Right ventricle myocardium inferior (tissue), 1 donor: Measurements from ENCODE around the gene KIF22. TPM values are rescaled to one million over a fixed set of nuclear protein-coding genes. Genes with fewer than 3 reads are reported as not detected.
"Not testable (repeated sequence)": the region's sequence is repeated elsewhere in the genome, so short reads cannot be mapped to it uniquely, and the experiment has no call there.

Experiments used
- ATAC-seq: fragments of 200-7000 bp; cut with Tn5 transposase; one replicate; pipeline ENCODE4 v1.9.1; 2020; ENCODE audit warnings: mild to moderate bottlenecking, moderate library complexity
- DNase-seq: peaks from one replicate; pipeline ENCODE4 v3.0.0; 2021; ENCODE audit errors: missing footprints
- intact Hi-C: fragments of 100-400 bp; cut with DNase I; formaldehyde crosslinking; loops from one replicate; pipeline ENCODE4 v1.11.0; 2022
- total RNA-seq: library from RNA; stranded (reverse); fragmentation: NEBNext Ultra II Directional; extraction: Animal tissue kit (Norgen Biotek cat#: 25700); gene quantifications from one replicate; pipeline ENCODE4 v1.2.1, GENCODE V29; 2021
- donor health status: DM: no; HTN: yes; CAD: no; lungs with severe emphysema.

Gene KIF22
- total RNA-seq, 1 donor from 2014 or later = 53.3 TPM

GRCh38 chr16:29790949-29791844 lies 646 bp downstream of the KIF22 start:
- ATAC-seq (no peak), DNase-seq (no peak)
- intact Hi-C loops = loop anchor here (1.0 to 2.0 kb wide), 2 partner anchors 14 to 72 kb away; partner anchors contain the start of gene CDIPT

GRCh38 chr16:29791845-29792807 lies 1.6 kb downstream of the KIF22 start:
- ATAC-seq = no peak
- intact Hi-C loops = loop anchor here (2.0 kb wide), 1 partner anchor 13 kb away; no protein-coding TSS in a partner anchor
- DNase-seq = no peak

DNA sequence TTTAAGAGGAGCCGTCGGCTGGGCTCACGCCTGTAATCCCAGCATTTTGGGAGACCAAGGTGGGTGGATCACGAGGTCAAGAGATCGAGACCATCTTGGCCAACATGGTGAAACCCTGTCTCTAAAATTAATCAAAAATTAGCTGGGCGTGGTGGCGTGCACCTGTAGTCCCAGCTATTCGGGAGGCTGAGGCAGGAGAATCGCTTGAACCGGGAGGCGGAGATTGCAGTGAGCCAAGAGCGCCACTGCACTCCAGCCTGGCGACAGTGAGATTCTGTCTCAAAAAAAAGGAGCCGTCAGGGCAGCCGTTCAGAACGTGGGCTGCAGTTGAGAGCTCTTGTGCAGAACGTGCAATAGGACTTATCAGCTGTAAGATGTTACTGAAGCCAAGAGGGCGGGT lies 2.6 kb downstream of the KIF22 start:
- ATAC-seq, DNase-seq, intact Hi-C loops: not testable (repeated sequence)

DNA sequence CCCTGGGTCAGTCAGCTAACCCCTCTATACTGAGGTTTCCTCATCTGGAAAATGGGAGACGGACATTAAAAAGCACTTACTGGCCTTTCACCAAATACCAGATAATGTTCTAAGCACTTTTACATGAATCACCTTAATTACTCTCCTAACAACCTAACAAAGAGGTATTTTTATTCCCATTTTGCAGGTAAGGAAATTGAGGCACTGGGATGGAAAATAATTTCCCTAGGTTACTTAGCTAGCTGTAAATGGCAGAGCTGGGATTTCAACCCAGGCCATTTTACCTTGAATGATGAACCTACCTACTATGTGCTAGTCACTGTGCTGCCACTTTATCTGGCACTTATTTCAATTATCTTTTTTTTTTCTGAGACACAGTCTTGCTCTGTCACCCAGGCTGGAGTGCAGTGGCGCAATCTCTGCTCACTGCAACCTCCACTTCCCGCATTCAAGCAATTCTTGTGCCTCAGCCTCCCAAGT lies 3.7 kb downstream of the KIF22 start:
- intact Hi-C loops = no loop called here

GRCh38 chr16:29802416-29802935 lies 11.9 kb downstream of the KIF22 start:
- no peak for ATAC-seq
- DNase-seq = no peak
- intact Hi-C loops = loop anchor here (10.0 kb wide), 1 partner anchor 1092 kb away; the partner anchor contains the start of genes BCL7C and CTF1

More for the DNA sequence above, 3.7 kb downstream of the KIF22 start:
- ATAC-seq (no peak), DNase-seq (no peak)

- ATAC-seq = no peak
- DNase-seq = no peak
- intact Hi-C loops = loop anchor here (2.0 to 10.0 kb wide), 2 partner anchors 13 to 1091 kb away; partner anchors contain the start of genes BCL7C, CTF1 and KIF22
These were observed 13.5 kb downstream of the KIF22 start for GRCh38 chr16:29804020-29804419.

GRCh38 chr16:29804455-29805231 lies 14.1 kb downstream of the KIF22 start:
- intact Hi-C loops = loop anchor here (2.0 to 10.0 kb wide), 3 partner anchors 14 to 1090 kb away; partner anchors contain the start of genes ALDOA, BCL7C, CTF1 and KIF22
- ATAC-seq = peak; percentile 45
- DNase-seq = peak; percentile 81

GRCh38 chr16:29805232-29806098 lies 14.9 kb downstream of the KIF22 start:
- intact Hi-C loops = loop anchor here (2.0 to 10.0 kb wide), 3 partner anchors 15 to 1089 kb away; partner anchors contain the start of genes ALDOA, BCL7C, CTF1 and KIF22

GRCh38 chr16:29806099-29806579 lies 15.6 kb downstream of the KIF22 start, which contains the start of gene MAZ:
Gene MAZ (plus strand): TSS chr16:29806529. CDS start chr16:29806702, 173 bp downstream.
- DNase-seq (no peak), ATAC-seq (no peak)
- intact Hi-C loops = loop anchor here (5.0 to 10.0 kb wide), 2 partner anchors 261 to 1089 kb away; partner anchors contain the start of genes ALDOA, BCL7C and CTF1

More at GRCh38 chr16:29805232-29806098, 14.9 kb downstream of the KIF22 start:
- DNase-seq (peak; percentile 99), ATAC-seq (peak; percentile 87)

- DNase-seq (peak; percentile 81), ATAC-seq (no peak)
- intact Hi-C loops = loop anchor here (5.0 to 10.0 kb wide), 2 partner anchors 260 to 1088 kb away; partner anchors contain the start of genes ALDOA, BCL7C and CTF1
These were observed 16.3 kb downstream of the KIF22 start for GRCh38 chr16:29806641-29807425.

DNA sequence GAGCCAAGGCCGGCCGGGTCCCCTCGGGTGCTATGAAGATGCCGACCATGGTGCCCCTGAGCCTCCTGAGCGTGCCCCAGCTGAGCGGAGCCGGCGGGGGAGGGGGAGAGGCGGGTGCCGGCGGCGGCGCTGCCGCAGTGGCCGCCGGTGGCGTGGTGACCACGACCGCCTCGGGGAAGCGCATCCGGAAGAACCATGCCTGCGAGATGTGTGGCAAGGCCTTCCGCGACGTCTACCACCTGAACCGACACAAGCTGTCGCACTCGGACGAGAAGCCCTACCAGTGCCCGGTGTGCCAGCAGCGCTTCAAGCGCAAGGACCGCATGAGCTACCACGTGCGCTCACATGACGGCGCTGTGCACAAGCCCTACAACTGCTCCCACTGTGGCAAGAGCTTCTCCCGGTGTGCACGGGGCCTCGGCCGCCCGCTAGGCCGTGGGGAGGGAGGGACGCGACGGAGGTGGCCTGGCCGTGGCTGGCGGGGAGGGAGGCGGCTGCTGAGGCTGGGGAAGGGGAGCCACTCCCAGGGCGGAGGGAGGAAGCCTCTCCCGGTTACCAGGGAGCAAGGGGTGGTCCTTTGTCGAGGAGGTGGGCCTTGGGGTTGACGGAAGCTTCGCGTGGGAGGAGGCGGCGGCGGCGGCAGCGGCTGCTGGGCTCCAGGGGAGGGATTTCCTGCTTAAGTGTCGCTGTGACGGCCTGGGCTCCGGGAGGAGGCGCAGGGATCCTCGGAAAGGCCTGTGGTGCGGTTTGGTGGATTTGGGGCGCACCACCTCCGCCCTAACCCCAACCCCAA lies 17.1 kb downstream of the KIF22 start:
- intact Hi-C loops = loop anchor here (5.0 to 10.0 kb wide), 2 partner anchors 260 to 1087 kb away; partner anchors contain the start of genes ALDOA, BCL7C and CTF1
- DNase-seq (peak; percentile 91), ATAC-seq (peak; percentile 21)

DNA sequence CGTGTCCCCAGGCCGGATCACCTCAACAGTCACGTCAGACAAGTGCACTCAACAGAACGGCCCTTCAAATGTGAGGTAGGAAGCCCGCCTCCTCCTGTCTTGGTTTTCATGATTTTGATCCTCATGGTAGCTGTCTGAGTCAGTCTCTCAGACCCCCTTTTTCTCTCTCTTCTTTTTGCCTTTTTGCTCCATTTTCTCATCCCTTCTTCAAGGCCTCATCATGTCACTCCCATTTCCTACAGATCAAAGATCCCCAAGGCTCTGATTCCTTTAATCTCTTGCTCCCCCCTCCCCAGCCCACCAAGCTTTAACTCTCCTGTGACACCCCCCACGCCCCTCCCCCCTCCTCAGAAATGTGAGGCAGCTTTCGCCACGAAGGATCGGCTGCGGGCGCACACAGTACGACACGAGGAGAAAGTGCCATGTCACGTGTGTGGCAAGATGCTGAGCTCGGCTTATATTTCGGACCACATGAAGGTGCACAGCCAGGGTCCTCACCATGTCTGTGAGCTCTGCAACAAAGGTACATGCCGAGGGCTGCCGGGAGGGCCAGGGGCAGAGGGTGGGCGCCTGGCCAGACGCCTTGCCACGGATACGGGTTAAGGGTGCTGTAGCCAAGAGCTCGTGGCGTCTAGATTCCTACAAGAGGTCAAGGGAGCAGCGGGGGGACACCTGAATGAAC lies 17.8 kb downstream of the KIF22 start:
- ATAC-seq = no peak
- intact Hi-C loops = loop anchor here (5.0 to 10.0 kb wide), 2 partner anchors 259 to 1086 kb away; partner anchors contain the start of genes ALDOA, BCL7C and CTF1
- no peak for DNase-seq

DNA sequence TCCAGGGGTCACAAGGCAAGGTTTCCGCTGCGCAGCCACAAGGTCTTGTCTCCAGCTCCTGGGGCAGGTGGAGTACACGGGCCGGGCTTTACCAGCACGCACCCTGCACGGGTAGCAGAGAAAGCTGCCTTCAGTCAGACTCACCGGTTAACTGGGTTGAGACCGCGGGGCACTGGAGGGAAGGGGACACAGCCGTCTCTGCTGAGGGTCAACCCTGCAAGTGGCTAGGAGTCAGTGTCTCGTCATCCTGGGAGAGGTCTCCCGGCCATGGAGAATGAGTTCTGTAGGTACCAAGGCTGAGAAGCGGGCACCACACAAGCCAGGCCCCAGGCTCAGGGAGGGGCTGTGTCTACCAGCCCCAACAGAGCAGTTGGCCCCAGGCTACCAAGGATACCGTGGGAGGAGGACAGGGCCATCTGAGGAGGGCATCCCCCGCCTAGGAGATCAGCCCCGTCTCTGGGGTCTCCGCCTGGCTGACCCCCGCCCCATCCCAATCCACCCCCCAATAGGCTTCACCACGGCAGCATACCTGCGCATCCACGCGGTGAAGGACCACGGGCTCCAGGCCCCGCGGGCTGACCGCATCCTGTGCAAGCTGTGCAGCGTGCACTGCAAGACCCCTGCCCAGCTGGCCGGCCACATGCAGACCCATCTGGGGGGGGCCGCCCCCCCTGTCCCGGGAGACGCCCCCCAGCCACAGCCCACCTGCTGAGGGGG lies 18.6 kb downstream of the KIF22 start:
- intact Hi-C loops = loop anchor here (5.0 to 10.0 kb wide), 2 partner anchors 258 to 1086 kb away; partner anchors contain the start of genes ALDOA, BCL7C and CTF1
- DNase-seq = no peak
- no peak for ATAC-seq
